CMK (cell line): ENCODE data around the gene KIR2DL3.
"Not testable (repeated sequence)": the region's sequence is repeated elsewhere in the genome, so short reads cannot be mapped to it uniquely, and the experiment has no call there.

ENCODE experiments used
- DNase-seq: peaks from one replicate; pipeline ENCODE4 v3.0.0-alpha.2; 2010; ENCODE audit warnings: low read depth

KIR2DL3 gene

DNA sequence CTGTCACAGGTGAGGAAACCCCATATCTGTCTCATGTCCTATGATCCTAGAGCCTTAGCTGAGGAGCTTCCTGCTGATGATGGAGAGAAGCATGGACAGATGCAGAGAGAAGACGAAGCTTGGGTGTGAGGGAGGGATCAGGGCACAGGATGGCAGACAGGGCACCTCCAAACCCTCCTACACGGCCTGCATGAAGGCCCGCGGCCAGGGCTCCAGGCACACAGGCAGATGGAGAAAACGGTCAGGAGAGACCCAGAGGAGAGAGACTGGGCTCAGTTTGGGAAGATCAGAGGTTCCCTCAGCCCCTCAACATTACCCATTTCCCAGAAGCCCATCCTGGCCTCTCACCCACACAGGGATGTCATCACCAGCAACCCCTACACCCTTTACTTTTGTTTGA is 5.8 kb downstream of the KIR2DL3 start:
- not testable (repeated sequence) for DNase-seq

DNA sequence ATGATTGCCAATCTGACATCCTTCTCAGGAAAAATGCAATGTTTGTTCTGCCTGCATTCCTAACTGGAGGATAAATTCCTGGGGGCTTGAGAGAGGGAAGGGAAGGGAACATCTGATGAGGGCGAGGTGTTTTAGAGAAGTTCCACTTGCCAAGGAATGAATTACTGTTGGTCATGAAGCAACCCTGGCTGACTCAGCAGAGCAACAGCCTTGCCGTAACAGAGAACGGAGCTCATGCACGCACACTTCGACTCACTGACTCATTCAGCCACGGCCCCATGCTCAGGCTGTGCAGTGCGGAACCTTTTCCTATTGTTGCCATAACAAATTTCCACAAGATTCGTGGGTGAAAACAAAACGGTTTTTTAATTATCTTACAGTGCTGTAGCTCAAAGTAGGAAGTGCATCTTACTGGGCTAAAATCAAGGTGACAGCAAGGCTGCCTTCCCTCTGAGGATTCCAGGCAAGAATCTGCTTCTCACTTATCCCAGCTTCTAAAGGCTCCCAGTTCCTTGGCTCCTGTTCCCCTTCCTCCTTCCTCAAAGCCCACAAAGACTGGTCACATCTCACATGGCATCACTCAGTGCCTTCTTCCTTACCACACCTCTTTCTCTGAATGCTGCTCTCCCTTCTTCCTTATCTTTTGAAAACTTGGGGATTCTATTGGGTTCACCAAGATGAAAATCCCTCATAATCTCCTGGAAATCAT is 9.5 kb downstream of the KIR2DL3 start:
- DNase-seq = not testable (repeated sequence)

DNA sequence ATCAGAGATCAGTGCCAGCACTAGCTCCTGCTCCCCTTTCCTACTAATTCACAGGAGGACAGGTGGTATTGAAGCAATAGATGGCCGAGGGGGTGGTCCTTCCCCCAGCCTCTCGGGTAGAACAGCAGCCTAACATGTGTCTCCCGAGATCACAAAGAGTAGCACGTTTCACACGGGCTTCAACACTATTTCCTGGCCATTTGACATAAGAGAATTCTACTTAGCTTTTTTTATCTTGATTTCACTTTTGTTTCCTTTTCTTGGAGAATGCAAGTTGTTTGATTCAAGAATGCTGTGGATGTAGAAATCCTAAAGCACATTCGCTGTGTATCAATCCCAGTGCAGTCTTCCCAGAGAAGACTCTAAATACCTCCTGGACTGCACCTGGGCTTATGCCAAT is 12.0 kb downstream of the KIR2DL3 start:
- DNase-seq = not testable (repeated sequence)

DNA sequence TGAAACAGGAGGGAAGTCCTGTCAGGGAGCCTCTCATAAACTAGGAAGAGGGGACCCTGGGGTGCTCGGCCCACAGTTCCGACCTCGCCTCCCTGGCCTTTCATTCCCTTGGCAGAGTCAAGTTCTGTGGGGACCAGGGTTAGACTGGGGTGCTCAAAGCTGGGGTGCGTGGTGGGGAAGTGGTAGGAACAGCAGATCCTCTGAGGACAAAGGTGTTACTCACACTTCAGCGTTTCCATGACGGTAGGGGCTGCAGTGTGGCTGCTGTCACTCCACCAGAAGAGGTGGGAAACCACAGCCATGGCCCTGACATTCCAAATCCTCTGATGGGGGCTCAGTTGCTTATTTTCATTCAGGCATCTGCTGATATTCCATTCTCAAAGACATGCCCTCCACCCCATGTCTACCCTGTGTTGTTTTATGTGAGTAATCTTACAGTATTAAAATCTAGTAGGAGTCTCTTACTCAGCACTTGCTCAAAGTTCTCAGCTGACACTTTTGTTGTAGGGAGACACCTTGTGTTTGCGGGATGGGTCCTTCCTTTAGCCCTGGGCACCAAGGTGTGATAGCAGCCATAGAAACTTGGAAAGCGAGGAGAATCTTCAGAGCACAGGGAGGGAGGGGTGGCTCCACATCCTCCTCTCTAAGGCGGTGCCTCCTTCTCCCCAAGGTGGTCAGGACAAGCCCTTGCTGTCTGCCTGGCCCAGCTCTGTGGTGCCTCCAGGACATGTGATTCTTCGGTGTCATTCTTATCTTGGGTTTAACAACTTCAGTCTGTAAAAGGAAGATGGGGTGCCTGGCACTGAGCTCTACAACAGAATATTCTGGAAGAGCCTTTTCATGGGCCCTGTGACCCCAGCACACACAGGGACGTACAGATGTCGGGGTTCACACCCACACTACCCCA is 18.1 kb downstream of the KIR2DL3 start:
- not testable (repeated sequence) for DNase-seq

DNA sequence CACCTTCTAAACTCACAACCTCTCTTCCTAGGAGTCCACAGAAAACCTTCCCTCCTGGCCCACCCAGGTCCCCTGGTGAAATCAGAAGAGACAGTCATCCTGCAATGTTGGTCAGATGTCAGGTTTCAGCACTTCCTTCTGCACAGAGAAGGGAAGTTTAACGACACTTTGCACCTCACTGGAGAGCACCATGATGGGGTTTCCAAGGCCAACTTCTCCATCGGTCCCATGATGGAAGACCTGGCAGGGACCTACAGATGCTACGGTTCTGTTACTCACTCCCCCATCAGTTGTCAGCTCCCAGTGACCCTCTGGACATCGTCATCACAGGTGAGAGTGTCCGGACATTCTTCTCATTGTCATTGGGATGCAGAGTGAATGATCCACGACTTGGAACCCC is 20.3 kb downstream of the KIR2DL3 start:
- not testable (repeated sequence) for DNase-seq

DNA sequence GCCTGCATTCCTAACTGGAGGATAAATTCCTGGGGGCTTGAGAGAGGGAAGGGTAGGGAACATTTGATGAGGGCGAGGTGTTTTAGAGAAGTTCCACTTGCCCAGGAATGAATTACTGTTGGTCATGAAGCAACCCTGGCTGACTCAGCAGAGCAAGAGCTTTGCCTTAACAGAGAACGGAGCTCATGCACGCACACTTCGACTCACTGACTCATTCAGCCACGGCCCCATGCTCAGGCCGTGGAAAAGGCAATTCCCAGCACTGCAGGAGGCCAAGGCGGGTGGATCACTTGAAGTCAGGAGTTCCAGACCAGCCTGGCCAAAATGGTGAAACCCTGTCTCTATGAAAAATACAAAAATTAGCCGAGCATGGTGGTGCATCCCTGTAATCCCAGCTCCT is 25.9 kb downstream of the KIR2DL3 start:
- DNase-seq = not testable (repeated sequence)

DNA sequence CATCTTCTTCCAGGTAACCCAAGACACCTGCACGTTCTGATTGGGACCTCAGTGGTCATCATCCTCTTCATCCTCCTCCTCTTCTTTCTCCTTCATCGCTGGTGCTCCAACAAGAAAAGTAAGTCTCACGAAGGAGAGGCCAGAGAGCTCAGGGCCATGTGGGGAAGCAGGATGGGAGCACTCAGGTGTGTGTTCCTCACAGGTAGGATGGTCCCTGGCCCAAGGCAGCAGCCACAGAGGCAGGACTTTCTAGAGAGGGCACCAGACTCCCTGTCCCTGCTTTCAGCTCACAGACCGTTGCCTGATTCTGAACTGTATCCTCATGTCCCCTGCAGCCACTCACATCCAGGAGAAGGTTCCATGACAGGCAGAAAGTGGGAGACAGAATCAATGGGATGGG is 28.2 kb downstream of the KIR2DL3 start:
- DNase-seq = not testable (repeated sequence)

DNA sequence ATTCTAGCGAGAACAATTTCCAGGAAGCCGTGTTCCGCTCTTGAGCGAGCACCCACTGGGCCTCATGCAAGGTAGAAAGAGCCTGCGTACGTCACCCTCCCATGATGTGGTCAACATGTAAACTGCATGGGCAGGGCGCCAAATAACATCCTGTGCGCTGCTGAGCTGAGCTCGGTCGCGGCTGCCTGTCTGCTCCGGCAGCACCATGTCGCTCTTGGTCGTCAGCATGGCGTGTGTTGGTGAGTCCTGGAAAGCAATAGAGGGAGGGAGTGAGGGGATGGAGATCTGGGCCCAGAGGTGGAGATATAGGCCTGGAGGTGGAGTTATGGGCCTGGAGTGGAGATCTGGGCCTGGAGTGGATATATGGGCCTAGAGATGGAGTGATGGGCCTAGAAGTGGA is 31.3 kb downstream of the KIR2DL3 start, which contains the start of gene KIR2DL1:
TSS of gene KIR2DL1 (plus strand) at position 148 of the 400 bp plus-strand sequence. CDS start at position 206, 58 bp downstream.
- DNase-seq = not testable (repeated sequence)

DNA sequence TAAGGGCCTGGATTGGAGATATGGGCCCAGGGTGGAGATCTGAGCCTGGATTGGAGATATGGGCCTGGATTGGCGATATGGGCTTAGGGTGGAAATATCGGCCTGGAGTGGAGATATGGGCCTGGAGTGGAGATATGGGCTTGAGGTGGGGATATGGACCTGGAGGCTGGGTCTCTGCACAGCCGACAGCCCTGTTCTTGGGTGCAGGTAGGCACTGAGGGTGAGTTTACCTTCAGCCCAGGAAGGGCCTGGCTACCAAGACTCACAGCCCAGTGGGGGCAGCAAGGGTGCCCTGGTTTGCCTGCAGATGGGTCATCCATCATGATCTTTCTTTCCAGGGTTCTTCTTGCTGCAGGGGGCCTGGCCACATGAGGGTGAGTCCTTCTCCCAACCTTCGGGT is 32.2 kb downstream of the KIR2DL3 start:
- DNase-seq = not testable (repeated sequence)

DNA sequence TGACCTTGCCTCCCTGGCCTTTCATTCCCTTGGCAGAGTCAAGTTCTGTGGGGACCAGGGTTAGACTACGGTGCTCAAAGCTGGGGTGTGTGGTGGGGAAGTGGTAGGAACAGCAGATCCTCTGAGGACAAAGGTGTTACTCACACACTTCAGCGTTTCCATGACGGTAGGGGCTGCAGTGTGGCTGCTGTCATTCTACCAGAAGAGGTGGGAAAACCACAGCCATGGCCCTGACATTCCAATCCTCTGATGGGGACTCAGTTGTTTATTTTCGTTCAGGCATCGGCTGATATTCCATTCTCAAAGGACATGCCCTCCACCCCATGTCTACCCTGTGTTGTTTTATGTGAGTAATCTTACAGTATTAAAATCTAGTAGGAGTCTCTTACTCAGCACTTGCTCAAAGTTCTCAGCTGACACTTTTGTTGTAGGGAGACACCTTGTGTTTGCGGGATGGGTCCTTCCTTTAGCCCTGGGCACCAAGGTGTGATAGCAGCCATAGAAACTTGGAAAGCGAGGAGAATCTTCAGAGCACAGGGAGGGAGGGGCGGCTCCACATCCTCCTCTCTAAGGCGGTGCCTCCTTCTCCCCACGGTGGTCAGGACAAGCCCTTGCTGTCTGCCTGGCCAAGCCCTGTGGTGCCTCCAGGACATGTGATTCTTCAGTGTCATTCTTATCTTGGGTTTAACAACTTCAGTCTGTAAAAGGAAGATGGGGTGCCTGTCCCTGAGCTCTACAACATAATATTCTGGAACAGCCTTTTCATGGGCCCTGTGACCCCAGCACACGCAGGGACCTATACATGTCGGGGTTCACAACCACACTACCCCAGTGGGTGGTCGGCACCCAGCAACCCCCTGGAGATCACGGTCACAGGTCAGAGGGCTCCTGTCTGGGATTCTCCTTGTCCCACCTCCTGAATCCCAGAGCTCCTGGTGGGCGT is 33.0 kb downstream of the KIR2DL3 start:
- DNase-seq = not testable (repeated sequence)

DNA sequence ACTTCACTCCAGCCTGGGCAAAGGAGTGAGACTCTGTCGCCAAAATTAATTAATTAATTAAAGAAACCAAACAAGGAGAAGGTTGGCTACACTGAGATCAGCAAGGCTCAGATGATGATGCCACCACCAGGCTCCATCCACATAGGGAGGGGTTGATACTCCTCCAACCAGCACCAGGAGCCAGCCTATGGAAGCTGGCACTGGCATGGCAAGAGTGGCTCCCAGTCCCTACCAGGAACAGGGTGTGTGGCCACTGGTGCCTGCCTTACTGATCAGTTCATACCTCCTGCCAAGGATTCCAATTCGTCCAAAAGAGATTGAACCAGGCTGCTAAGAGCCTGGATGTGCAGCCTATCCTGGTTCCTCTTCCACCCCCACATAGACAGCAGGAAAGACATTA is 34.4 kb downstream of the KIR2DL3 start:
- DNase-seq = not testable (repeated sequence)

DNA sequence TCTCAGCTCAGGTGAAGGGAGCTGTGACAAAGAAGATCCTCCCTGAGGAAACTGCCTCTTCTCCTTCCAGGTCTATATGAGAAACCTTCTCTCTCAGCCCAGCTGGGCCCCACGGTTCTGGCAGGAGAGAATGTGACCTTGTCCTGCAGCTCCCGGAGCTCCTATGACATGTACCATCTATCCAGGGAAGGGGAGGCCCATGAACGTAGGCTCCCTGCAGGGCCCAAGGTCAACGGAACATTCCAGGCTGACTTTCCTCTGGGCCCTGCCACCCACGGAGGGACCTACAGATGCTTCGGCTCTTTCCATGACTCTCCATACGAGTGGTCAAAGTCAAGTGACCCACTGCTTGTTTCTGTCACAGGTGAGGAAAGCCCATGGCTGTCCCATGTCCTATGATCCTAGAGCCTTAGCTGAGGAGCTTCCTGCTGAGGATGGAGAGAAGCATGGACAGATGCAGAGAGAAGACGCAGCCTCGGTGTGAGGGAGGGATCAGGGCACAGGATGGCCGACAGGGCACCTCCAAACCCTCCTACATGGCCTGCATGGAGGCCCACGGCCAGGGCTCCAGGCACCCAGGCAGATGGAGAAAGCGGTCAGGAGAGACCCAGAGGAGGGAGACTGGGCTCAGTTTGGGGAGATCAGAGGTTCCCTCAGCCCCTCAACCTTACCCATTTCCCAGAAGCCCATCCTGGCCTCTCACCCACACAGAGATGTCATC is 36.9 kb downstream of the KIR2DL3 start:
- DNase-seq = not testable (repeated sequence)

DNA sequence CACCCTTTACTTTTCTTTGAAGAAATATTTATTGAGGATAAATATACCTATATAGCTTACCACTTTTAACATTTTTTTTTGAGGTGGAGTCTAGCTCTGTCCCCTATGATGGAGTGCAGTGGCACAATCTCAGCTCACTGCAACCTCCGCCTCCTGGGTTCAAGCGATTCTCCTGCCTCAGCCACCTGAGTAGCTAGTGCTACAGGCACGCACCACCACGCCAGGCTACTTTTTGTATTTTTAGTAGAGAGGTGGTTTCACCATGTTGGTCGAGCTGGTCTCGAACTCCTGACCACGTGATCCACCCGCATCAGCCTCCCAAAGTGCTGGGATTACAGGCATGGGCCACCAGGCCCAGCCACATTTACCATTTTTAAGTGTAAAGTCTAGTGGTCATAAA is 37.5 kb downstream of the KIR2DL3 start:
- DNase-seq = not testable (repeated sequence)

DNA sequence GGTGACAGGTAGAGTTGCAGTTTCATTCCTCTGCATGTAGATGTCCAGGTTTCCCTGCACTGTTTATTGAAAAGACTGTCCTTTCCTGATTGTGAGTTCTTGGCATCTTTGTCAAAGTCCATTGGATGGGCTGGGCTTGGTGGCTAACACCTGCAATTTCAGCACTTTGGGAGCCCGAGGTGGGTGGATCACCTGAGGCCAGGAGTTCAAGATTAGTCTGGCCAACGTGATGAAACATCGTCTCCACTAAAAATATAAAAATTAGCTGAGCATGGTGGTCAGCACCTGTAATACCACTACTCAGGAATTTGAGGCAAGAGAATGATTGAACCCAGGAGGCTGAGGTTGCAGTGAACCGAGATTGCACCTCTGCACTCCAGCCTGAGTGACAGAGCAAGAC is 39.5 kb downstream of the KIR2DL3 start:
- not testable (repeated sequence) for DNase-seq

DNA sequence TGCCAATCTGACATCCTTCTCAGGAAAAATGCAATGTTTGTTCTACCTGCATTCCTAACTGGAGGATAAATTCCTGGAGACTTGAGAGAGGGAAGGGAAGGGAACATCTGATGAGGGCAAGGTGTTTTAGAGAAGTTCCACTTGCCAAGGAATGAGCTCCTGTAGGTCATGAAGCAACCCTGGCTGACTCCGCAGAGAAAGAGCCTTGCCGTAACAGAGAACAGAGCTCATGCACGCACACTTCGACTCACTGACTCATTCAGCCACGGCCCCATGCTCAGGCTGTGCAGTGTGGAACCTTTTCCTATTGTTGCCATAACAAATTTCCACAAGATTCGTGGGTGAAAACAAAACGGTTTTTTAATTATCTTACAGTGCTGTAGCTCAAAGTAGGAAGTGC is 40.6 kb downstream of the KIR2DL3 start:
- not testable (repeated sequence) for DNase-seq

DNA sequence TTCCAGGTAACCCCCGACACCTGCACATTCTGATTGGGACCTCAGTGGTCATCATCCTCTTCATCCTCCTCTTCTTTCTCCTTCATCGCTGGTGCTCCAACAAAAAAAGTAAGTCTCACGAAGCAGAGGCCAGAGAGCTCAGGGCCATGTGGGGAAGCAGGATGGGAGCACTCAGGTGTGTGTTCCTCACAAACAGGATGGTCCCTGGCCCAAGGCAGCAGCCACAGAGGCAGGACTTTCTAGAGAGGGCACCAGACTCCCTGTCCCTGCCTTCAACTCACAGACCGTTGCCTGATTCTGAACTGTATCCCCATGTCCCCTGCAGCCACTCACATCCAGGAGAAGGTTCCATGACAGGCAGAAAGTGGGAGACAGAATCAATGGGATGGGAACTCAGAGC is 44.6 kb downstream of the KIR2DL3 start:
- DNase-seq = not testable (repeated sequence)

DNA sequence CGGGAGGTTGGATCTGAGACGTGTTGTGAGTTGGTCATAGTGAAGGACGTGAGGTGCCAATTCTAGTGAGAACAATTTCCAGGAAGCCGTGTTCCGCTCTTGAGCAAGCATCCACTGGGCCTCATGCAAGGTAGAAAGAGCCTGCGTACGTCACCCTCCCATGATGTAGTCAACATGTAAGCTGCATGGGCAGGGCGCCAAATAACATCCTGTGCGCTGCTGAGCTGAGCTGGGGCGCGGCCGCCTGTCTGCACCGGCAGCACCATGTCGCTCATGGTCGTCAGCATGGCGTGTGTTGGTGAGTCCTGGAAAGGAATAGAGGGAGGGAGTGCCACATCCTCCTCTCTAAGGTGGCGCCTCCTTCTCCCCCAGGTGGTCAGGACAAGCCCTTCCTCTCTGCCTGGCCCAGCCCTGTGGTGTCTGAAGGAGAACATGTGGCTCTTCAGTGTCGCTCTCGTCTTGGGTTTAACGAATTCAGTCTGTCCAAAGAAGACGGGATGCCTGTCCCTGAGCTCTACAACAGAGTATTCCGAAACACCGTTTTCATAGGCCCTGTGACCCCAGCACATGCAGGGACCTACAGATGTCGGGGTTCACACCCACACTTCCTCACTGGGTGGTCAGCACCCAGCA is 47.9 kb downstream of the KIR2DL3 start:
- DNase-seq = not testable (repeated sequence)

DNA sequence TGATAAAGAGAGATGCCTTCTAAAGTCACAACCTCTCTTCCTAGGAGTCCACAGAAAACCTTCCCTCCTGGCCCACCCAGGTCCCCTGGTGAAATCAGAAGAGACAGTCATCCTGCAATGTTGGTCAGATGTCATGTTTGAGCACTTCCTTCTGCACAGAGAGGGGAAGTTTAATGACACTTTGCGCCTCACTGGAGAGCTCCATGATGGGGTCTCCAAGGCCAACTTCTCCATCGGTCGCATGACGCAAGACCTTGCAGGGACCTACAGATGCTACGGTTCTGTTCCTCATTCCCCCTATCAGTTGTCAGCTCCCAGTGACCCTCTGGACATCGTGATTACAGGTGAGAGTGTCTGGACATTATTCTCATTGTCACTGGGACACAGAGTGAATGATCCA is 49.8 kb downstream of the KIR2DL3 start:
- not testable (repeated sequence) for DNase-seq

DNA sequence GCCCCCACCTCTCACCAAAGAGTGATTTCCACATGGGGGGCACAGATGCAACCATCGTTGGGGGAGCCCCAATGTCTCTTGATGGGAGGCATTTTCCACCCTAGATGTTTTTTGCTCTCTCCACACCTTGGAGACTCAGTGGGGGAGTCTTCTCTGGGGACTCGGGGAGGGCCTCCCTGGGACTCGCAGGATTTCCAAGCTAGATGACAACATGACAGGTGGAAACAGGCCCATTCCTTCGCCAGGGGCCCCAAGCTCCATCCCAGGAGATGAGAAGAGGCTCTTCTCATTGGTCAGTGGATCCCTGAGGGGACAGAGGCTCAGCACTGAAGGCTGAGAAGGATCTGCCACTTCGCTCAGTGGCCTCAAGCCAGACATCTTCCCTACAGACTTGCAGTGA is 52.4 kb downstream of the KIR2DL3 start:
- no peak for DNase-seq

DNA sequence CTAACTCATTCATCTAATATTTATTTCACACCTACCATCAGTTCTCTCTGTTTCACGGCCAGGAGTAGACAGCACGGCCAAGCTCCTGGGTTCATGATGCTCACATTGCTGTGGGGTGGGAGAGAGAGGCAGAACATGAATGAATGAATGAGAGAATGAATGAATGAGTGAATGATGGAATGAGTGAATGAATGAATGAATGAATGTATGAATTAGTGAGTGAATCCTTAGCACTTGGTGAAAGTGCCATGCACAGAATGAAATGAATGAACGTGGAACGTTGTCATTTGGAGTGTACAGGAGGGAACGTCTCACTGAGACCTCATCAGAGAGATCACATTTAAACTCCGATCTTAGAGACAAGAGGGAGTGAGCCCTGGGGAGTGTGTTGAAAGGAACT is 53.2 kb downstream of the KIR2DL3 start:
- DNase-seq = no peak

DNA sequence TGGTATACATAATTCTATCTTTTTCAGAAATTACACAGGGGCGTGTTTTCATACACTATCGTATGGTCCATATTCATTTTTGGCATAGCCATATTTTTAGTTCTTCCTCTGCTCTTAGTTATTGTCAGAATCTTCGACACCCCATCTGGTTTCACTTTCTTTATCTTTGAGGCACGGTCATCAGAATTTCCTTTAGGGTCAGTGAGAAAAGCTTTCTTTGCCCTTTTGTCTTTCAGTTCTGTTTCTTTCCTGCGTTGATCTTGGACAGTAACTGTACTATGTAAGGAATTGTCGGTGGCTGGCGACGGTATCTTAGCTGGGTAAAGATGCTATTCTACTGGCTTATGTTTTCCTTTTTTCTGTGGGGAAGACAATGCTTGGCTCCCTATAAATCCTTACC is 54.5 kb downstream of the KIR2DL3 start:
- DNase-seq = no peak
